HG03097 (cell line): ENCODE data around the gene ANKRD24.
"Not testable (repeated sequence)": the region's sequence is repeated elsewhere in the genome, so short reads cannot be mapped to it uniquely, and the experiment has no call there.

Source experiments
- ATAC-seq: cut with Tn5 transposase; IDR thresholded peaks from one replicate; pipeline ENCODE4 v1.9.1; 2021; ENCODE audit not compliant: unreplicated experiment, low FRiP score

The ANKRD24 gene

DNA sequence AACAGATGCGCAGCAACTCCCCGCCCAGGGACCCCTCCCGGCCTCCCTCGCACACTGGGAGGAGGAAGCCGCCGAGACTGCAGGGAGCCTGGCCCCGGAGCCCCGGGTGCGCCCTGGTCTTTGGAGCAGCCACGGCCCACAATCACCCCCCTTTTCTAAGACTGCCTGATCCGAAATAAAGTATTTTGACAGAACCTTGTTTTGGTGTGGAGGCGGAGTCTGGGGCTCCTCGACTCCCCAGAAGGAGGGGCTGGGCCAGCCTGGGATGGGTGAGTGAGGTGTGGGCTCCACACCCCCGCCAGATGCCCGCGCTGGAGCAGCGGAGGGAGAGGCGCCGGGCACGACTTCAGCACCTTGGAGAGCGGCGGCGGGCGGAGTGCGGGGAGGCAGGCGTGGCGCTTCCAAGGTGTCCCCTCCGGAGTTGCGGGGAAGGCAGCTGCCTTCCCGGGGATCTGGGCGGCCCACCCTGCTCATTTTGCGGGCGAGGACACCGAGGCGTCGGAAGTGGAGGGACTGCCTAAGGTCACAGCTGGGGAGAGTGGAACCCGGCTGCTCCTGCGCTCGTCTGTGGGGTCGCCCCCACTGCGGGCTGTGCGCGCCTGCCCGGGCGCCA lies 9.5 kb upstream of the ANKRD24 start:
- ATAC-seq: no peak

DNA sequence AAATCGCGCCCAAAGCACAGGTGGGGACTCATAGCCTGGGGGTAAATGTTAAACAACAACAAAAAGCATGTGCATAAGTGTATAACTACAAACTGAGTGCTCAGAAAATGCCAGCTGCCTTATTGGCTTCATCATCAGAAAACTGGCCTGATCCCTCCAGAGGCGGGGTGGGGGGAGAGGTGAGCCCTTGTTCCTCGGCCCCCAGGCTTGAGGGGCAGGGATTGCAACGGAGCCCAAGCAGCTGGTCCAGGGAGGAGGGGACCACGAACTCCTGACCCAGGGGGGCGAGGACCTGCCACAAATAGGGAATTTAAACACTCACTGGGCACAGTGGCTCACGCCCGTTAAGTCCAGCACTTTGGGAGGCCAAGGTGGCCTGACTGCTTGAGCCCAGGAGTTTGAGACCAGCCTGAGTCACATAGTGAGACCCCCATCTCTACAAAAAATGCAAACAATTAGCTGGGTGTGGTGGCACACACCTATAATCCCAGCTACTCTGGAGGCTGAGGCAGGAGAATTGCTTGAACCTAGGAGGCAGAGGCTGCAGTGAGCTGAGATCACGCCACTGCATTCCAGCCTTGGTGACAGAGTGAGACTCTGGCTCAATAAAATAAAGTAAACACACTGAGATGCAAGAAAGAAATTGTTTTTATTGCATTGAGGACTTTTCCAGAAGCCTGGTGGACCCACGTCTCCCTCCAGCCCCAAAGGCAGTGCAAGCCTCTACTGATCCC lies 8.8 kb upstream of the ANKRD24 start:
- ATAC-seq: no peak

- no peak for ATAC-seq
Observed at GRCh38 chr19:4174213-4174894, 8.1 kb upstream of the ANKRD24 start.

DNA sequence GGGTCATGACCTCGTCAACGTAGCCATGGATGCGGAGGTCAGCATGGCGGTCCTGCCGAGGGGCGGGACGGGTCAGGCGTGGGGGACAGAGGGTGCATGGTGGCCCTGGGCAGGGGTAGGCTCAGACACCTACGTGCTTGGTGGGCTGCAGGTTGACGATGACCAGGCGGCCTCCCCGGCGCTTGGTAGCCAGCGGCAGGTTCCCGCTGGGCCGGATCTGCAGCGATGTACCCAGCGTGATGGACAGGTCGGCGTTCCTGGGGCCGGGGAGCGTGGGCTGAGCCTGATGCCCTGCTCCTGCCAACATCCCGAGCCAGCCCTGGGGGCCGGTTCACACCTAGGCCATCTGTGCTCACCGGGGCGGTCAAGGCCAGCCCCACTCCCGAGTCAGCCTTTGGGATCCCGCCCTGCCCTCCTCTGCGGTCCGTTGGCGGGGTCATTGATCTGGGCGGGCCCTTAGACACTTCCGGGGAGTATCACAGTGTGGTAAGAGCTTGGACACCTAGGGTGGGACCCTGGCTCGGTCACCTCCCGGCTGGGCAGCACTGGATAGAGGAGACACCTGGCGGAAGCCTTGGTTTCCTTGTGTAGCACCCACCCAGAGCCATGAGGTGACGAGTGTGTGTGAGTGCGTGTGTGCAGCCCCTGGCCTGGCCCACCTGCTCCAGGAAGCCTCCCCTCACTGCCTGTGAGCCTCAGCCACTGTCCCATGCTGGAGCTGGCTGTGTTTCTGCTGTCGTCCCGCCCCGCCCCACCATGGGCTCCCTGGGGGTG lies 7.4 kb upstream of the ANKRD24 start:
- ATAC-seq: no peak

GRCh38 chr19:4175669-4175931 lies 6.9 kb upstream of the ANKRD24 start:
- ATAC-seq: no peak

GRCh38 chr19:4177146-4177545 lies 5.3 kb upstream of the ANKRD24 start:
- no peak for ATAC-seq

DNA sequence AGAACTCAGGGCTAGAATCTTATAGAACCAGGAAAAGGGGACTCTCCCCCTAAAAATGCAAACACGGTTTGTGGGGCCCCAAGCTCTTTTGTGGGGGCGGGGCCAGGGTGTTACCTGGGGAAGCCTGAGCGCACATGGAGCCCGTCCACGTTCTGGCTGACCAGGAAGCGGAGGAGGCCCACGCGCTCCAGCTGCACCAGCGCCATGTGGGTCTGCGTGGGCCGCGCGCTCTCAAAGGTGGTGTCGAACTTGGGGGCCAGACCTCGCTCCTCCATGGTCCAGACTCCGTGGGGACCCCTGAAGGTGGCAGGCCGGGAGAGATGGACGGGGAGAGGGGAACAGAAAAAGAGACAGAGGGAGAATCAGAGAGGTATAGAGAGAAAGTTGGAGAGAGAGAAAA lies 3.5 kb upstream of the ANKRD24 start:
- ATAC-seq: no peak

GRCh38 chr19:4181053-4181508 lies 1.4 kb upstream of the ANKRD24 start:
- no peak for ATAC-seq

DNA sequence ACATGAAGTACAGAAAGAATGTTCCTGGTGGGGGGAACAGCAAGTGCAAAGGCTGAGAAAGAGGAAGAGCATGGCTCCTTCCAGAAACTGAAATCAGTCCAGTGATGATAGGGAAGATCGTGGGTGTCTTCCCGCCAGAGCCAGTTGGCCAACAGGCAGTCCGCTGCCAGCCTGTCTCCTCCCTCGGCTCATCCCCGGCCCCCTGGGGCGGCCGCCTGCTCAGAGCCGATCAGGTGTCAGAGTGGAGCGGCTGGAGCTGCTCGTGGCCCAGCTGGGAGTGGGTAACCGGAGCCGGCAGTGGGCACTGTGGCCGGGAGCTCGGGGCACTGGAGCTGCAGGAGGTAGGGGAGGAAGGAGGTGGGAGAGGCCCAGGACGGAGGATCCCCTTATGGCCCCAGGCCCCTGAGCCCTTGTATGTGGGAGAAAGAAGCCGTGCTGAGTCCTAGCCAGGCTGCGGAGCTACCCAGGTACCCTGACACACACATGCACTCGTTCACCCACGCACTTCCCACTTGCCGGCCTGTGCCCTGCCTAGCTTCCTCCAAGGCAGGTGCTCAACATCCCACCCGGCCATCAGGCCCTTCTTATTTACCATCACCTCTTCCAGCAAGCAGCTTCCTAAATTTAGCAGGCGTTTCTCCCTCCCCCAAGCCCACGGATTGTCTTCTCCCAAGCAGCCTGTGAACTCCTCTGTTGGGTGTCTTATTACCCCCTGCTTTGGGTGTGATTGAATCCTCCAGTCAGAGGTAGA lies 1.7 kb downstream of the ANKRD24 start:
- no peak for ATAC-seq

- ATAC-seq: no peak
Observed at GRCh38 chr19:4184718-4185352, 2.3 kb downstream of the ANKRD24 start.

- no peak for ATAC-seq
Observed at GRCh38 chr19:4185413-4186086, 3.1 kb downstream of the ANKRD24 start.

DNA sequence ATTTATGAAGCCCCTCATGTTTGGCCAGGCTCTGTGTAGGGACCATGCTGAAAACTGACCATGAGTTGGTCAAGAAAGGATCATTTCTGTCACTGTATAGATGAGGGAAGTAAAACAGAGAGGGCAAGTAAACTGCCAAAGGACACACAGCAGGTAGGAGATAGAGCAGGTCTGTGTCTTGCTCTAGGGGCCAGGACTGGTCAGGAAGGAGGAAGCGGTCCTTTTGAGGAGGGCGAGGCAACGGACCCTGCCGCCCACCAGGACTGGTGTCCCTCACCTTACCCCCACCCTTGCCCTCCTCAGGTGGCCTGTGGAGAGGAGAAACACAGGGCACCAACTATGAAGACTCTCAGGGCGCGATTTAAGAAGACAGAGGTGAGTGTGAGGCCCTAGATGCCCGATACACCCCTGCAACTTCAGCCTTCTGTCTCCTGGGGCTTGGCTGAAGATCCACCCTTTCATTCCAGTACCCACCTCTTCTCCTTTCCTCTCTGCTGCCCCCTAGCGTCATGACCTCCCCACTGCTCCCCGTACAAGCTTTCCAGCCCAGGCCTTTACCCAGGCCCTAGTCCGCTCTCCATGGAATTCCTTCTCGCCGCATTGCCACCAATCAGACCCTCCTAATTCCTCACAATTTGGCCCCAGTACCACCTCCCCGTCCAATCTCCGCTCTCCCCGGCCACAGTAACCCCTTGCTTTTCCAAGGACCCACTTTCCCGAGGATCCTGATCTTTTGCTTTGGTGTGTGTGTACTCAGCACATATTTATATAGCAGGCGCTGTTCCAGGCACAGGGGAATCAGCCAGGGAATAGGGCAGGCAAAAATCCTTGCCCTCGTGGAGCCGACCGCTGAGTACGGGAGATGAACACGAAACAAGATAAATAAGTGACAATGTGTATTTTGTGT lies 3.9 kb downstream of the ANKRD24 start:
- no peak for ATAC-seq

- no peak for ATAC-seq
Observed at GRCh38 chr19:4187313-4188122, 5.0 kb downstream of the ANKRD24 start.

DNA sequence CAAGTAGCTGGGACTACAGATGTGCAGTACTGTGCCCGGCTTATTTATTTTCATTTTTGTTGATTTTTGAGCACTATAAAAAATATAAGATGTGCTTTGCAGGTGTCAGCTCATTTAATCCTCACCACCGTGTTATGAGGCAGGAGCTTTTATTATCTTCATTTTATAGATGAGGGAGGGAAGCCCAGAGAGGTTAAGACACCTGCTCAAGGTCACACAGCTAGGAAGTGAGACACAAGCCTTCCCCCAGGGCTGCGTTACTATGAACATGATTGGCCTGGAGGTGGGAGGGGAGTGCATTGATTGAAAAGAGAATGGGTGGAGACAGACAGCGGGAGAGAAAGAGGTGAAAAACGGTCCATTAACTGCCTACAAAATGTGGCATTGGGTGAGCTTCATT lies 7.2 kb downstream of the ANKRD24 start:
- no peak for ATAC-seq

DNA sequence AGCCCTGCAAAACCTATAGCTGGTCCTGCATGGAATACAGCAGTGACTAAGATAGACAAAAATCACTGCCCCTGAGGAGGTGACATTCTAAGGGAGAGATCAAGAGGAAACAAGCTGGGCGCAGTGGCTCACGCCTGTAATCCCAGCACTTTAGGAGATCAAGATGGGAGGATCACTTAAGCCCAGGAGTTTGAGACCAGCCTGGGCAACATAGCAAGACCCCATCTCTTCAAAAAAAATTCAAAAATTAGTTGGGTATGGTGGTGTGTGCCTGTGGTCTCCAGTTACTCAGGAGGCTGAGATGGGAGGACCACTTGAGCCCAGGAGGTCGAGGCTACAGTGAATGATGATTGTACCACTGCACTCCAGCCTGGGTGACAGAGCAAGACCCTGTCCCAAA lies 10.0 kb downstream of the ANKRD24 start:
- not testable (repeated sequence) for ATAC-seq

DNA sequence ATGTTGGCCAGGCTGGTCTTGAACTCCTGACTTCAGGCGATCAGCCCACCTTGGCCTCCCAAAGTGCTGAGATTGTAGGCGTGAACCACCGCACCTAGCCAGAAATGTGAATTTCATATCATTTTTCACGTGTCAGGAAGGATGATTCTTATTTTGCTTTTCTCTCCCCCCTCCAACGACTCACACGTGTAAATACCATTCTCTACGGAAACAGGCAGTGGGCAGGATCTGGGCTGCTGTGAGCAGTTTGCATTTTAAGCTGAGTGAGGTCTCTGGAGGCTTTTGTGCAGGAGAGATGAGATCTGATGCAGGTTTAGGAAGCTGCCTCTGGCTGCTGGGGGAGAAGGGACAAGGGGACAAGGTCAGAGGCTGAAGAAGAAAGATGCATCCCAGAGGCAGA lies 11.9 kb downstream of the ANKRD24 start:
- no peak for ATAC-seq

DNA sequence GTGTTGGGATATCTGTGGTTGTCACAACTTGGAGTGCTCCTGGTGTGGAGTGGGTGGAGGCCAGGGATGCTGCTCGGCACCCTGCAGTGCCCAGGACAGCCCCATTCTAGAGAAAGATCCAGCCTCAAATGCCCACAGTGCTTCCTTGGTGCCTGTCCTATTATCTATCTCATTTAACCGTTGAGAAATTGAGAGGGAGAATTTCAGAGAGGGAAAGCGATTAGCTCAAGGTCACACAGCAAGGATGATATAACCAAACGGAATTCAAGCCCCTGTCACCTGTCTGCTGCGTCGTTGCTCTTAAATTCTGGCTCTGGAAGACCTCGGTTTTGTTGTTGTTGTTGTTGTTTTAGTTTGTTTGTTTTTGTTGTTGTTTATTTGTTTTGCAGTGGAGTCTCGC lies 13.5 kb downstream of the ANKRD24 start:
- no peak for ATAC-seq
